ENCODE measurements around the gene ASL. TPM values are rescaled to one million over a fixed set of nuclear protein-coding genes. Genes with fewer than 3 reads are reported as not detected.
"Not testable (repeated sequence)": the region's sequence is repeated elsewhere in the genome, so short reads cannot be mapped to it uniquely, and the experiment has no call there.

ASL gene
- polyA plus RNA-seq, 2 of the 4 experiments (the other 2 are of a cell fraction): 20.2 to 23.4 TPM

- WGBS (ENCODE audit: missing lambda C conversion rate): 84% methylated on average over 4 of the region's 4 CpGs
- Histone ChIP-seq H3K27ac (no peak overlapping the region), H3K4me2 (no peak overlapping the region), H3K9me3 (no peaks in the 10 kb centered on the region), H3K4me3 (no peak overlapping the region), H3K4me1 (peaks cover 18% of the 10 kb centered on the region; the same call in 2 of the 3 replicates)
- CTCF ChIA-PET: no interaction called here
- no peak for ATAC-seq
- POLR2A ChIA-PET: no interaction called here
- TF ChIP-seq CEBPB (IDR thresholded peaks at IDR 0.05) (no peak), TP53 (CRISPR knock-in tag; IDR thresholded peaks at IDR 0.05) (no peak), HEYL (CRISPR knock-in tag; IDR thresholded peaks at IDR 0.05) (no peak), ELK1 (IDR thresholded peaks at IDR 0.05; ENCODE audit: low read depth, low read length) (no peak), JUN (IDR thresholded peaks at IDR 0.05) (no peak), NR3C1 (IDR thresholded peaks at IDR 0.05) (no peak), MYC (IDR thresholded peaks at IDR 0.05; ENCODE audit: borderline replicate concordance, low read length) (no peak), GATA3 (IDR thresholded peaks at IDR 0.05; ENCODE audit: borderline replicate concordance) (no peak), BCL3 (IDR thresholded peaks at IDR 0.05) (no peak), NFE2L2 (conservative IDR thresholded peaks at IDR 0.05; ENCODE audit: low read length) (no peak), KDM5A (IDR thresholded peaks at IDR 0.05) (no peak), TFCP2L1 (CRISPR knock-in tag; IDR thresholded peaks at IDR 0.05) (no peak), PHF8 (IDR thresholded peaks at IDR 0.05; ENCODE audit: borderline replicate concordance, low read depth) (no peak)
- no peak for FAIRE-seq
- no peak for DNase-seq (ENCODE audit: low read depth in 1 of 2, low spot score in 1 of 2)
Measured at GRCh38 chr7:66119245-66119850, 43.7 kb downstream of the ASL start.

GRCh38 chr7:66123175-66123528, 47.5 kb downstream of the ASL start:
- DNase-seq (ENCODE audit: low read depth in 1 of 2, low spot score in 1 of 2) (no peak), FAIRE-seq (no peak), ATAC-seq (no peak)
- no peak overlapping the region for H3K4me2 ChIP-seq
- TF ChIP-seq RNF2 (IDR thresholded peaks at IDR 0.05; ENCODE audit: borderline replicate concordance, low read depth) (no peak), MAFK (IDR thresholded peaks at IDR 0.05; ENCODE audit: partially characterized antibody) (peak; percentile 62), CBX2 (IDR thresholded peaks at IDR 0.05; ENCODE audit: borderline replicate concordance, low read depth) (no peak)
- peaks cover 15% of the 10 kb centered on the region; the same call in 1 of the 3 replicates for H3K4me1 ChIP-seq
- H3K9me3 ChIP-seq: no peaks in the 10 kb centered on the region
- 91% methylated on average over 9 of the region's 9 CpGs for WGBS (ENCODE audit: missing lambda C conversion rate)
- no peak overlapping the region for H3K4me3 ChIP-seq
- CTCF ChIA-PET: interaction anchor here (0.6 kb wide), 2 partner anchors 37 to 92 kb away, joined by 3 read pairs; no protein-coding TSS in a partner anchor
- no peak overlapping the region for H3K27ac ChIP-seq
- POLR2A ChIA-PET: interaction anchor here (0.7 kb wide), 1 partner anchor 14 kb away, joined by 3 read pairs; no protein-coding TSS in a partner anchor

GRCh38 chr7:66124569-66124861, 48.9 kb downstream of the ASL start:
- H3K27ac ChIP-seq; FAIRE-seq; H3K9me3 ChIP-seq; H3K4me2 ChIP-seq; ATAC-seq; H3K4me1 ChIP-seq; H3K4me3 ChIP-seq; DNase-seq (ENCODE audit: low read depth in 1 of 2, low spot score in 1 of 2): not testable (repeated sequence)
- 89% methylated on average over 5 of the region's 5 CpGs for WGBS (ENCODE audit: missing lambda C conversion rate)
- POLR2A ChIA-PET: interaction anchor here (0.6 to 1.4 kb wide), 2 partner anchors 10 to 81 kb away, joined by 3 to 4 read pairs; partner anchors contain the start of gene CRCP
- CTCF ChIA-PET: interaction anchor here (1.4 to 1.5 kb wide), 2 partner anchors 9 to 32 kb away, joined by 3 to 4 read pairs; no protein-coding TSS in a partner anchor

- CTCF ChIA-PET: interaction anchor here (1.4 to 1.5 kb wide), 2 partner anchors 10 to 33 kb away, joined by 3 to 4 read pairs; no protein-coding TSS in a partner anchor
- DNase-seq (ENCODE audit: low read depth in 1 of 2, low spot score in 1 of 2) (no peak), FAIRE-seq (no peak), ATAC-seq (no peak)
- H3K4me3 ChIP-seq: no peak overlapping the region
- no peak overlapping the region for H3K27ac ChIP-seq
- peaks cover 9% of the 10 kb centered on the region; the same call in 1 of the 3 replicates for H3K4me1 ChIP-seq
- H3K9me3 ChIP-seq: no peaks in the 10 kb centered on the region
- POLR2A ChIA-PET: interaction anchor here (0.6 to 1.4 kb wide), 2 partner anchors 11 to 760 kb away, joined by 3 read pairs; partner anchors contain the start of gene CRCP
- TF ChIP-seq ESRRA (IDR thresholded peaks at IDR 0.05; ENCODE audit: borderline replicate concordance, low read length) (no peak), MAX (IDR thresholded peaks at IDR 0.05) (no peak), POLR2A (IDR thresholded peaks at IDR 0.05; ENCODE audit: low read length) (no peak), GATA3 (IDR thresholded peaks at IDR 0.05; ENCODE audit: borderline replicate concordance) (no peak), JUNB (IDR thresholded peaks at IDR 0.05) (no peak)
- 70% methylated on average over 4 of the region's 4 CpGs for WGBS (ENCODE audit: missing lambda C conversion rate)
- H3K4me2 ChIP-seq: no peak overlapping the region
Measured at GRCh38 chr7:66125052-66125694, 49.6 kb downstream of the ASL start.

GRCh38 chr7:66125781-66126352, 50.2 kb downstream of the ASL start:
- WGBS (ENCODE audit: missing lambda C conversion rate): 84% methylated on average over 6 of the region's 6 CpGs
- CTCF ChIA-PET: interaction anchor here (1.0 to 1.5 kb wide), 2 partner anchors 33 to 95 kb away, joined by 3 to 4 read pairs; no protein-coding TSS in a partner anchor
- H3K27ac ChIP-seq; DNase-seq (ENCODE audit: low read depth in 1 of 2, low spot score in 1 of 2); H3K9me3 ChIP-seq; H3K4me2 ChIP-seq; H3K4me1 ChIP-seq; ATAC-seq; H3K4me3 ChIP-seq: not testable (repeated sequence)
- FAIRE-seq: peak; percentile 84
- POLR2A ChIA-PET: interaction anchor here (0.6 to 1.4 kb wide), 2 partner anchors 11 to 759 kb away, joined by 3 read pairs; partner anchors contain the start of gene CRCP

GRCh38 chr7:66127172-66127571, 51.6 kb downstream of the ASL start:
- H3K4me3 ChIP-seq; ATAC-seq; FAIRE-seq; H3K27ac ChIP-seq; H3K4me2 ChIP-seq; POLR2A ChIA-PET; CTCF ChIA-PET; H3K4me1 ChIP-seq; DNase-seq (ENCODE audit: low read depth in 1 of 2, low spot score in 1 of 2); H3K9me3 ChIP-seq: not testable (repeated sequence)
- 93% methylated on average over 3 of the region's 3 CpGs for WGBS (ENCODE audit: missing lambda C conversion rate)
